HG03135 (cell line): ENCODE measurements around the gene ERBB2.
"Not testable (repeated sequence)": the region's sequence is repeated elsewhere in the genome, so short reads cannot be mapped to it uniquely, and the experiment has no call there.

ENCODE experiments used
- ATAC-seq: cut with Tn5 transposase; IDR thresholded peaks from one replicate; pipeline ENCODE4 v1.9.1; 2021; ENCODE audit warnings: mild to moderate bottlenecking, moderate library complexity; ENCODE audit not compliant: unreplicated experiment

Gene ERBB2

GRCh38 chr17:39756380-39757079 is 56.7 kb downstream of the ERBB2 start:
- ATAC-seq, result peak; percentile 0

DNA sequence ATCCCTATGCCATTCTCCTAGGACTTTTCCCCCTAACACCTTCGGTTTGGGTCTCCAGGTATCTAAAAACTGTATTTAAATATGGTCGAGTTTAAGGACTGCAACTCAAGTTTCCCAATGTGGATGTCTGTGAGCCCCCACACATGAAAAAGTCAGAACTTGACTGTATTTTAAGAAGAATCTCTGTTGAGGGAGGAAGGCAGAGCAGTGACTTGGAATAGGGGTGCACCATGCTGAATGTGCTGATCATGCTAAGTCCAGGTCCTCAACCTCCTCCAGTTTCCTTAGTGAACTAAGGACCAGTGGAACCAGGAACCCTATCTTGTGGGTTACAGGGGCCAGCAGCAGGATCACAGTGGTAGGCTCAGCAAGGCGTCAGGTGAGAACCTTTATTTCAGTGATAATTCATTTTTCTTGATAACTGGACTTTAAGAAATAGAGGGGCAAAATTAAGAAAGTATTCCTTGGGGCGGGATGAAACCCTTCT is 57.4 kb downstream of the ERBB2 start:
- ATAC-seq, result no peak

GRCh38 chr17:39757931-39758873 is 58.3 kb downstream of the ERBB2 start:
- no peak for ATAC-seq

DNA sequence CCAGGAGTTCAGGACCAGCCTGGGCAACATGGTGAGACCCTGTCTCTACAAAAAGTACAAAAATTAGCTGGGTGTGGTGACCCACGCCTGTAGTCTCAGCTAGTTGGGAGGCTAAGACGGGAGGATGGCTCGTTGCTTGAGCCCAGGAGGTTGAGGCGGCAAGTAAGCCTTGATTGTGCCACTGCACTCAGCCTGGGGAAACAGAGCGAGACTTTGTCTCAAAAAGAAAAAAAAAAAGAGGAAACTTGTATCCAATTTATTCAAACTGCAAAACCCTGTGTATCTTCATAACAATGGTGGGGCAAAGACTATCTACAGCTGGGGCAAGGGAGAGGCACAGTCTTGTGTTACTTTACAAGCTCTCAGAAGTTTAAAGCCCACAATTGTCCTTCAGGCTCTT is 59.3 kb downstream of the ERBB2 start:
- ATAC-seq, result no peak

GRCh38 chr17:39761861-39762496 is 62.1 kb downstream of the ERBB2 start:
- no peak for ATAC-seq

DNA sequence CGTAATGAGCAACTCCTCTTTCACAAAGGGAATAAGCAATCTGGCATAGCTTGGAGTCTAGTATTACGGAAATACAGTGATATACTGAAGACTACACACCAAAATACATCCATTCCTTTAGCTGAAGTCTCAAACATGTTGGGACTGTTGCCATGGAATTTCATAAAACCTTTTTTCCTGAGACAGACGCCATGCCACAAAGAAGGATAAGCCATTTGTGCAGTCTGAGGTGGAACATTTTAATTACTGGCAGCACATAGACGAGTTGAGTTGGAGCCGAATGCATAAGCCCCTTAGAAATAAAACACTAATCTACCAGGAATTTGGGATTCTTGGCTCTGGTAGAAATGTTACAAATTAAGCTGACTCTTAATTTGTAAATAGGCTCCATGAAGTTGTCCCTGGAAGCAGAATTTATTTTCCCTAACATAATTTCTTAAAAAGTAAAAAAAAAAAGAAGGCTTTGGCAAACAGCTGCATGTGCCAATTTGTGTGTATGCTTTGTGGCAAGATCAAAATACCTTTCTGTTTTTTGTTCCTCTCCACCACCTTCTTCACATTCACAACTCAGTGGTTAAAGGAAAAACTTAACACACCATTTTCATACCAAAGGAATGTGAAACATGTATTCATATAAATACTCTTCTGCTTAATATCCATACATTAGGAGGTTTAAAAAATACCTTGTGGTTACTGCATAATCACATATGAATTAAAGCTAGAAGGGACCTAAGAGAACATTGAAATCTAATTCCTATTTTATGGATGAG is 63.4 kb downstream of the ERBB2 start:
- ATAC-seq, result no peak

- not testable (repeated sequence) for ATAC-seq
Measured at GRCh38 chr17:39764171-39764570, 64.3 kb downstream of the ERBB2 start.

DNA sequence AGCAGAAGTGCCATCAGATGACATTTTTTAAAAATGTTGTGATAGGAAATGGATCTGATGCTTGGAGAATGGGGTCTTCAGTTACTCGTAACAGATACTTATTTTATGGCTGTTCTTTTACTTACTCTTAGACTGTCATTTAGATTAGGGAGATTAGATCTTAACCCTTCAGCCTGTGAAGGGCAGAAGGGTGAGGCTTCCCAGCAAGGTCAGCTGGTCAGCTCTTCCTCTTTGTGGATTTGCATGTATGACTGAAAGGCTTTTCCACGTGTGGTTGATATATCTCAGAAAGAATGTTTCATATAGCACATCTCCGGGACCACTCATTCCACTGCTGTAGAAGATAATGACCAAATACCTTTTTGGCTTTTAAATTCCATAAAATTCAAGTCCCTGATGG is 65.3 kb downstream of the ERBB2 start:
- ATAC-seq, result no peak

DNA sequence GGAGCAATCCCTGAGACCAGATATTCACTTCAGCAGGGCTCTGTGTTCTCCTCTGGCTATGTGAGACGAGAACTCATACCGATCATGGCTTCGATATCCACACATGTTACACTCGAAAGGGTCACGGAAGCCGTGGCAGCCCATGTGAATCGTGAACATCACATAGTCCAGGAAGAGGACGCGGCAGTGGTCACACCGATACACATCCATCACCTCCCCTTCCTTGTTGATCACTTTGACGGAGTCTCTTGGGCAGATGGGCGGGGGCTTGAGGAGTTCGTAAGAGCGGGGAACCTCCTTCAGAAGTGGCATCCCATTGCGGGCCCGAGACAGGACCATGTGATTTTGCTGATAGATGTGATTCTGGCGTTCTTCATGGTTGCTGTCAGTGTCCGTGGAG is 65.9 kb downstream of the ERBB2 start:
- no peak for ATAC-seq

DNA sequence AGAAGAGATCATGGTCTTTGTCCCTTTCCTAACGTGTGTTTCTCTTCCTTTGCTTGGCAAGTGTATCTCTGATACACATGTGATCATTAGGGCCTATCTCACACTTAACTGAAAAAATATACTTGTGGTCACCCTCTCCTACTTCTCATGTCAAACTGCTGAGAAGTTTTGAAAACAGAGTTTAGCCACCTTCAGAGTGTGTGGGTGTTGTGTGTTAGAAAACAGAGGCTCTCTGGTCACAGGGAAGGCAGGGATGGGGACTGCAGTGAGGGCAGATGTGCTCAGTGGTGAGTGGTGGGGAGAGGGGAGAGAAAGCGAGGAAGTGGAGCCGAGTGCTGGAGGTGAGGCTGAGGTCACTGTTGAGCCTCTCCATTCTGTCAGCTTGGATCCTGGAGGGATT is 67.3 kb downstream of the ERBB2 start:
- no peak for ATAC-seq

DNA sequence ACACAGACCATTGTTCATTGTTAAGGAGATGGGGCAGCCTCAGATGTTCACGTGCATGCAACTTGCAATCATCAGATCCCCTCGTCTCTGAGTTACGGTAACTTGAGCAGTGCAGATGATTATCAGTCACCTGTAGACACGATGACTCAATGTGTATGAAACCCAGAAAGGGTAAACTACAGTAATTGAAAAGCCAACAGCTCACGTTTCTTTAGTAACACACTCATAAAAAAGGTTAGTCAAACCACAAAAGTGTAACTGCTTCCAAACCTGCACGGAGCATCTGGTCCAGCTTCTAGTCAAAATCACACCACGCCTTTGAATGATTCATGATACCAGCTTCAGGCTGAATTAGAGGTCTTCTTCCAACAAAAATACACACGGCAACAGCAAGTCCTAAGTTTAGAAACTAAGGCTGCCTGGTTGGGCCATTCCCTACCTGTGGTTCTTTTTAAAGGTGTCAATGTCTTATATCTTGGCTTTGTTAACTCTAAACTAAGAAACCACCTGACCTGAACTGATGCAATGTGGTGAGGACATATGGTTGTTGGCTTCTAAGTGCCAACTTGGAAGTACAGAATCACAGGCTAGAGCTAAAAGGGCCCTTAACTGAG is 70.2 kb downstream of the ERBB2 start:
- ATAC-seq, result peak; percentile 42

- ATAC-seq, result no peak
Measured at GRCh38 chr17:39772415-39772814, 72.6 kb downstream of the ERBB2 start.

DNA sequence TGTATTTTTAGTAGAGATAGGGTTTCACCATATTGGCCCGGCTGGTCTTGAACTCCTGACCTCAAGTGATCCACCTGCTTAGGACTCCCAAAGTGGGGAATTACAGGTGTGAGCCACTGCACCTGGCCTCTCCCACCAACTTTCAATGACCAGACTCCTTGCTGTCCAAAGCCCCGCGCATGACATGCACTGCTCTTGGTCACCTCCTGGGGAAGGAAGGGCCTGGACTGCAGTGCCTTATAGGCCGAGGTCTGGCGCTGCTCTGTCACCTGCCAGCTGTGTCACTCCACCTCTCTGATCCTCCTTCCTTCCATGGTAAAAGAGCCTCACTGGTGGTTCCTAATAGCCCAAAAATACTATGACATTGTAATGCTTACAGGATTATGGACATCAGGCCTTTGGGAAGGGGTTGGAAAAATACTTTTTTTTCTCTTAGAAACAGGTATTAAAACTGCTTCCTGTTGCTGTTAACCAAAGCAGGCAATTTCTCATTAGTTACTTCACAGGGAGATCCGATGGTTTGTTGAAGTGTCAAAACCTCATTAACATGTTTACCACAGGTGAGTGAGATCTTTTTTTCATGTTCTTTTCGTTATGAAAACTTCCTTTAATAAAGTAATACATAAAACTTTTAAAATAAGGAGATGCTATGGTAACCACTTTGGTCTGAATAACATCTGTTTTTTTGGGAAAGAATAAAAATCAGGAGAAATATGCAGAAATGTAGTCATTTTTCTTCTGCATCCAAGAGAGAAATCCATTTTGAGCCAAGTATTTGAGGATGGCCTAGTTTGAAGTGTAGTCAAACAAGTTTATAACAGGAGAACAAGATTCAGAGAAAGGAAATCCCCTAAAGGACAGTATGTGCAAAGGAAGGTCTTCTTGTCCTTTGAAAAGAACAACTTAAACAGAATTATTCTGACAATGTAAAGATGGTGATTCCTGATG is 73.4 kb downstream of the ERBB2 start:
- no peak for ATAC-seq

- ATAC-seq, result no peak
Measured at GRCh38 chr17:39774047-39774446, 74.2 kb downstream of the ERBB2 start.

DNA sequence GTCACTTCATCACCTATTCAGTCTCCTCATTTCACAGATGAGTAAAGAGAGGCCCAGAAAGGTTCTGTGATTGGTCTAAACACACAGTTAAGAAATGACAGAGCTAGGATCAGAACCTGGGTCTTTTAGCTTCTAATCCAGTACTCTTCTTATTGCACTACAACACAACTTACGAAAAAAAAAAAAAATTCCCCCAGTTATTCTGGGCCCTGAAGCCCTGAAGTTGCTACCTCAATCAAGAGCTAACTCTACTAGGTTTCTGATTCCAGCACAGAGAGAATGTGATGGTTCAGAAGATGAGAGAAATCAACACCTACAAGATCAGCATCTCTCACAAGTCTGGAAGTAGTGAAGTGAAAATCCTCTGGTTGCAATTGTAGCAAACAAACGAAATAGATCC is 75.2 kb downstream of the ERBB2 start:
- no peak for ATAC-seq

GRCh38 chr17:39776252-39776651 is 76.4 kb downstream of the ERBB2 start:
- ATAC-seq, result no peak

DNA sequence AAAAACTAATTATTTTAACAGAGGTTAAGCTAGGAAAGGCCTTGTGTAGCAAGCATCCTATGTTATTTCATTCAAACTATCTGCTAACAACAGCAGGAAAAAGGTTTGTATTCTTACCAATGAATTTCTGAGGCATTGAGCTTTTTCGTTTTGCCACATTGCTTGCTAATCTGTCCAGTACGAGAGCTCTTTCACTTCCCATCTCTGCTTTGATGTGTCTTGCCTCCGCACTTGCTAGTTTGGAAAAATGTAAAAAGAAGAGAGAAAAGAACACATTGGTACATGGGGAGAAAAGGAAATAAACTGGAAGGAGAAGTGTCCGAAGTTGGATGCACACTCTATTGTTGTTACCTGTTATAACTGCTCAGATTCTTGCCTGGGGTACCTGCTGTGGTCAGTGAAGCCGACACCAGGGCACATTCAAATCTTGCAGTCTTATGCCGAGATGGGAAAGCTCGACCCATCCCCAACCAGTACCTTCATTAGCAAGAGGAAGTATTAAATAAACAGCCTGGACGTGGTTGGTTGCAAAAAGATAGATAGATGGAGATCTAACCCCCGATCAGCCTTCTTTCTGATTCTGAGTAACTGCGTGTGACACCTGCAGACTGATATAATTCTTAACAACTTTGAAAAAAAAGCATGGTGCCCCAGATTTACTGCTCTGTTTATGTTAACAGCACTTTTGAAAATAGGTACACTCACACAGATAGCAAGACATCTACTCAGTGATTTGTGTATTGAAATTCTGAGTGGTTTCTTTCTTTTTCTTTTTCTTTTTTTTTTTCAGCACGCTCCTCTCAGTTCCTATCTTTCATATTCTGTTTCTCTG is 77.9 kb downstream of the ERBB2 start:
- peak; percentile 52 for ATAC-seq
